ENCODE measurements around the gene EPHB4.

The EPHB4 gene

GRCh38 chr7:100854146-100854895, 27.0 kb upstream of the EPHB4 start:
- no peak for DNase-seq

GRCh38 chr7:100852048-100852872, 24.9 kb upstream of the EPHB4 start, which contains the start of gene SLC12A9:
Gene SLC12A9, plus strand, starts transcription at chr7:100852713. Its CDS starts 1,485 bp downstream, at chr7:100854198.
- DNase-seq: peak; percentile 86

GRCh38 chr7:100847360-100847759, 20.0 kb upstream of the EPHB4 start:
- DNase-seq: no peak

- DNase-seq: no peak
Observed at GRCh38 chr7:100840470-100841100, 13.3 kb upstream of the EPHB4 start.

GRCh38 chr7:100839361-100839760, 12.0 kb upstream of the EPHB4 start:
- DNase-seq: no peak

GRCh38 chr7:100837099-100837836, 9.9 kb upstream of the EPHB4 start:
- DNase-seq: peak; percentile 81

GRCh38 chr7:100836812-100837098, 9.4 kb upstream of the EPHB4 start:
- no peak for DNase-seq

- no peak for DNase-seq
Observed at GRCh38 chr7:100835903-100836811, 8.8 kb upstream of the EPHB4 start.

- DNase-seq: no peak
Observed at GRCh38 chr7:100832281-100832633, 4.9 kb upstream of the EPHB4 start.

GRCh38 chr7:100830396-100830795, 3.1 kb upstream of the EPHB4 start:
- no peak for DNase-seq

GRCh38 chr7:100829150-100829716, 1.9 kb upstream of the EPHB4 start:
- no peak for DNase-seq

- DNase-seq: no peak
Observed at GRCh38 chr7:100826514-100827329, 601 bp downstream of the EPHB4 start.

- DNase-seq: no peak
Observed at GRCh38 chr7:100825751-100826513, 1.4 kb downstream of the EPHB4 start.

- DNase-seq: no peak
Observed at GRCh38 chr7:100825215-100825671, 2.1 kb downstream of the EPHB4 start.

GRCh38 chr7:100824499-100825214, 2.7 kb downstream of the EPHB4 start:
- no peak for DNase-seq

GRCh38 chr7:100823534-100823933, 3.8 kb downstream of the EPHB4 start:
- DNase-seq: no peak

GRCh38 chr7:100823140-100823525, 4.2 kb downstream of the EPHB4 start:
- no peak for DNase-seq

GRCh38 chr7:100822236-100823139, 4.8 kb downstream of the EPHB4 start:
- no peak for DNase-seq

All from CD4-positive, alpha-beta T cell treated with Interleukin-12 subunit alpha and Interleukin-12 subunit beta, for 1 hour (primary cell).